Measurements from ENCODE around the gene MAST4. TPM values are rescaled to one million over a fixed set of nuclear protein-coding genes. Genes with fewer than 3 reads are reported as not detected.

MAST4 gene
- total and polyA plus RNA-seq, 2 of the 13 experiments (the other 11 are each of a cell fraction or from before 2014, with no cell fraction given), result 3.4 to 3.7 TPM

DNA sequence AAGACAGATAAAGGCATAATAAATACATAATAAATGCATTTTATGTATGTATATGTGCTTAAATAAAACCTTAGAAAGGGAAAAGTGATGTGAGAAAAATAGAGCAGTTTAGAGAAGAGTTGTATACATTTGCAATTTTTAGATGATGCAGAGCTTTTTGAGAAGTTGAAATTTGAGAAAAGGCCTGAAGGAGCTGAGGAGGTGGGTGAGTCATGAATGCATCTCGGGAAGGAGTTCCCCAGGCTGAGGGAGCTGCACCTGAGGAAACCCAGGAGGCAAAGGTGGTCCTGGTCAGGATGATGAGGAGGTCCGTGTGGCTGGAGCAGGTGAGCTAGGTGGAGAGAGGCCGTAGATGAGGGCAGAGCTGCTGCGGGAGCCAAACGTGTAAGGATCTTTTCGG is 617.8 kb downstream of the MAST4 start:
- no peaks in the 10 kb centered on the region for H3K27me3 ChIP-seq (ENCODE audit: control insufficient read depth in 1 of 2, insufficient read depth in 2 of 2, low read length in 2 of 2)
- TF ChIP-seq SKI (IDR thresholded peaks at IDR 0.05; ENCODE audit: partially characterized antibody) (no peak), HDAC1 (CRISPR knock-in tag; IDR thresholded peaks at IDR 0.05) (no peak), ZNF501 (CRISPR knock-in tag; IDR thresholded peaks at IDR 0.05) (no peak), KDM3A (CRISPR knock-in tag; IDR thresholded peaks at IDR 0.05; ENCODE audit: low read depth) (no peak), SRSF4 (IDR thresholded peaks at IDR 0.05; ENCODE audit: low read depth, low read length, poor library complexity, severe bottlenecking) (no peak), ZNF550 (CRISPR knock-in tag; IDR thresholded peaks at IDR 0.05; ENCODE audit: borderline replicate concordance) (no peak), RCOR2 (CRISPR knock-in tag; IDR thresholded peaks at IDR 0.05) (no peak), GZF1 (CRISPR knock-in tag; IDR thresholded peaks at IDR 0.05) (no peak), RBM39 (IDR thresholded peaks at IDR 0.05; ENCODE audit: low read depth, low read length, poor library complexity, severe bottlenecking) (no peak), BRF2 (CRISPR knock-in tag; IDR thresholded peaks at IDR 0.05) (no peak), SMAD1 (CRISPR knock-in tag; IDR thresholded peaks at IDR 0.05; ENCODE audit: borderline replicate concordance, low read depth) (no peak), ZNF678 (CRISPR knock-in tag; IDR thresholded peaks at IDR 0.05) (no peak)
- TF ChIP-seq, protein P1, sequence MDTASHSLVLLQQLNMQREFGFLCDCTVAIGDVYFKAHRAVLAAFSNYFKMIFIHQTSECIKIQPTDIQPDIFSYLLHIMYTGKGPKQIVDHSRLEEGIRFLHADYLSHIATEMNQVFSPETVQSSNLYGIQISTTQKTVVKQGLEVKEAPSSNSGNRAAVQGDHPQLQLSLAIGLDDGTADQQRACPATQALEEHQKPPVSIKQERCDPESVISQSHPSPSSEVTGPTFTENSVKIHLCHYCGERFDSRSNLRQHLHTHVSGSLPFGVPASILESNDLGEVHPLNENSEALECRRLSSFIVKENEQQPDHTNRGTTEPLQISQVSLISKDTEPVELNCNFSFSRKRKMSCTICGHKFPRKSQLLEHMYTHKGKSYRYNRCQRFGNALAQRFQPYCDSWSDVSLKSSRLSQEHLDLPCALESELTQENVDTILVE (CRISPR knock-in tag; IDR thresholded peaks at IDR 0.05), result no peak
- no peaks in the 10 kb centered on the region for H3K79me2 ChIP-seq (ENCODE audit: insufficient read depth, low read length)
- no peaks in the 10 kb centered on the region for H3K36me3 ChIP-seq (replicated peaks in 1 of 2; ENCODE audit: control insufficient read depth in 1 of 2, insufficient read depth in 2 of 2, low read length in 2 of 2)
- H3K9ac ChIP-seq (ENCODE audit: insufficient read depth, low read depth, low read length), result no peak overlapping the region
- no peaks in the 10 kb centered on the region for H4K20me1 ChIP-seq (ENCODE audit: insufficient read depth, low read length)
- H3K27ac ChIP-seq (ENCODE audit: extremely low read length, insufficient read depth, low read length), result no peak overlapping the region
- ATAC-seq (no peak), FAIRE-seq (no peak), DNase-seq (ENCODE audit: low spot score) (no peak)
- CTCF ChIA-PET (ENCODE audit: low intra/inter-chr PET ratio, low total read pairs), result no interaction called here
- H2AFZ ChIP-seq (ENCODE audit: low read length), result no peak overlapping the region
- H3K9me3 ChIP-seq (ENCODE audit: low read length), result no peaks in the 10 kb centered on the region
- in situ Hi-C loops (cut with HindIII; ENCODE audit: extremely low pct_ligation_motif_present, low pct_unique_long_range_greater_than_20kb), result loop anchor here (5.0 to 10.0 kb wide), 3 partner anchors 57 to 909 kb away; no protein-coding TSS in a partner anchor
- no peak overlapping the region for H3K4me2 ChIP-seq (ENCODE audit: low read depth, low read length)
- POLR2A ChIA-PET, result no interaction called here
- intact Hi-C loops (cut with micrococcal nuclease; ENCODE audit: unreplicated experiment), result no loop called here
- H3K4me3 ChIP-seq (replicated peaks in 1 of 3; ENCODE audit: insufficient read depth in 1 of 3, low read depth in 2 of 3, low read length in 3 of 3), result no peak overlapping the region
- BruUV-seq (replicated peaks), result no TSS peak
- 60% methylated on average over 6 of the region's 6 CpGs for WGBS (ENCODE audit: low lambda C conversion rate)
- peaks cover 27% of the 10 kb centered on the region for H3K4me1 ChIP-seq (ENCODE audit: insufficient read depth, low read length)

Measured in HepG2 (cell line).